Heart left ventricle (tissue), 13 donors: ENCODE data around the gene HSD11B1L.

Source experiments
- POLR2A ChIP-seq, 2 donors: fragments of 450-650 bp; IDR thresholded peaks; one replicate each; pipeline ENCODE4 v1.6.1; 2017; ENCODE audit warnings: antibody characterized with exemption in 2 of 2, mild to moderate bottlenecking in 2 of 2, moderate library complexity in 2 of 2
- TF ChIP-seq, protein P1 (sequence below), 12 donors: fragments of 200-600 bp; sonication (generic) in 4 of 12; IDR thresholded peaks; one replicate each; pipeline versions ENCODE4 v1.5.0 to v1.8.0; 2018 to 2022; ENCODE audit warnings: antibody characterized with exemption in 12 of 12, mild to moderate bottlenecking in 5 of 12
- donor health status: ischemic (EF 13 %, LVEDD 7.1; RV severe dilation, severe dysfunction).
- donor health status: DM: no; HTN: yes; CAD: no.
- donor health status: DM: no; HTN: no; CAD: no.
- donor health status: ischemic (EF 25% LVEDD 6.9; RV normal size, moderate dysfunction).
- donor health status: ischemic (EF 25% LVEDD 5.7; RV mildly dilated, moderate dysfunction).
- donor health status: ischemic (EF 35%, LVEDD 5.7; RV mildly dilated, moderate dysfunction).
- donor health status: nonischemic (EF 11% LVEDD 7.7; RV severe dilation, severe dysfunction).
- donor health status: DM: yes; HTN: yes; CAD: no.
- donor health status: PGD.
- donor health status: ischemic (EF 29% LVEDD 5.4; RV normal size, mild dysfunction).
- donor health status: nonischemic (EF 23%, LVEDD 6.1; RV moderate dilation, normal function).

DNA sequence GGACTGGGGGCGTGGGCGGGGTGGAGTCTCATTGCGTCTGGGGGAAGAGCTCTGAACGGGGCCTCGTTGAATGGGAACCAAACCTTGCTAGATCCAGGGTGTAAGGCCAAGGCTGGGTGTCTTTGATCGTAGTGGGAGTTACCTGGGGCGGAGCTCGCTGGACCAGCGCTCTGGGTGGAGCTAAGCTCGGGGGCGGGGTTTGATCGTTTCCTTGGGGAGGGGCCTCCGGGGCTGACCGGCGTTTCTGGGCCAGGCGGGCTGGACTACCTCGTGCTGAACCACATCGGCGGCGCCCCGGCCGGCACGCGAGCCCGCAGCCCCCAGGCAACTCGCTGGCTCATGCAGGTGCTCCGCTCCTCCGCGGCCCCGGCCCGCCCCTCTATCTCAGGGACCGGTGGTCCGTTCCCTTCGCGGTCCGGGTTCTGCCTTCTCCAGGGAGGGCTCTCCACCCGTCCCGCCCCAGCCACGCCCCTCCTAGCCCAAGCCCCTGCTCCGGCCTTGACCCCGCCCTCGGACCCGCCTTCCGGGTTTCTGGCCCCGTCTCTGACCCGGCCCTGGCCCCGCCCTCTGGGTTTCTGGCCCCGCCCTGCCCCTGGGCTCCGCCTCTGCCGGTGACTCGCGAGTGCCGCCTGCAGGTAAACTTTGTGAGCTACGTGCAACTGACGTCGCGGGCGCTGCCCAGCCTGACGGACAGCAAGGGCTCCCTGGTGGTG lies 6.0 kb downstream of the HSD11B1L start:
- TF ChIP-seq, protein P1, sequence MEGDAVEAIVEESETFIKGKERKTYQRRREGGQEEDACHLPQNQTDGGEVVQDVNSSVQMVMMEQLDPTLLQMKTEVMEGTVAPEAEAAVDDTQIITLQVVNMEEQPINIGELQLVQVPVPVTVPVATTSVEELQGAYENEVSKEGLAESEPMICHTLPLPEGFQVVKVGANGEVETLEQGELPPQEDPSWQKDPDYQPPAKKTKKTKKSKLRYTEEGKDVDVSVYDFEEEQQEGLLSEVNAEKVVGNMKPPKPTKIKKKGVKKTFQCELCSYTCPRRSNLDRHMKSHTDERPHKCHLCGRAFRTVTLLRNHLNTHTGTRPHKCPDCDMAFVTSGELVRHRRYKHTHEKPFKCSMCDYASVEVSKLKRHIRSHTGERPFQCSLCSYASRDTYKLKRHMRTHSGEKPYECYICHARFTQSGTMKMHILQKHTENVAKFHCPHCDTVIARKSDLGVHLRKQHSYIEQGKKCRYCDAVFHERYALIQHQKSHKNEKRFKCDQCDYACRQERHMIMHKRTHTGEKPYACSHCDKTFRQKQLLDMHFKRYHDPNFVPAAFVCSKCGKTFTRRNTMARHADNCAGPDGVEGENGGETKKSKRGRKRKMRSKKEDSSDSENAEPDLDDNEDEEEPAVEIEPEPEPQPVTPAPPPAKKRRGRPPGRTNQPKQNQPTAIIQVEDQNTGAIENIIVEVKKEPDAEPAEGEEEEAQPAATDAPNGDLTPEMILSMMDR (IDR thresholded peaks at IDR 0.05): peak; percentile 73 to 92 (median 82)
- TF ChIP-seq POLR2A (IDR thresholded peaks at IDR 0.05): peak in 1 of 2 donors; percentile 36
